H1 (cell line): ENCODE measurements around the gene MKX. TPM values are rescaled to one million over a fixed set of nuclear protein-coding genes. Genes with fewer than 3 reads are reported as not detected.

Source experiments
- CHD7 ChIP-seq: fragments of 300-600 bp; sonication (generic); IDR thresholded peaks from 2 replicates; pipeline ENCODE4 v1.7.1; 2012; ENCODE audit warnings: low read length, moderate library complexity, mild to moderate bottlenecking, inconsistent platforms; ENCODE audit not compliant: insufficient replicate concordance
- E2F6 ChIP-seq: IDR thresholded peaks from 2 replicates; pipeline ENCODE4 v1.6.1; 2012; ENCODE audit warnings: inconsistent platforms
- FOSL1 ChIP-seq: IDR thresholded peaks from 2 replicates; pipeline ENCODE4 v1.6.1; 2011; ENCODE audit warnings: mild to moderate bottlenecking, low read depth, low read length, moderate library complexity; ENCODE audit not compliant: insufficient read depth
- GTF2F1 ChIP-seq: IDR thresholded peaks from 2 replicates; pipeline ENCODE4 v1.6.1; 2012; ENCODE audit warnings: low read depth, low read length, improper control_type of control experiment, borderline replicate concordance
- KDM1A ChIP-seq: fragments of 200-600, 300-600 bp; sonication (generic); IDR thresholded peaks from 2 replicates; pipeline ENCODE4 v1.7.1; 2016; ENCODE audit warnings: mild to moderate bottlenecking, low read length, borderline replicate concordance
- MAX ChIP-seq: IDR thresholded peaks from 2 replicates; pipeline ENCODE4 v1.6.1; 2012; ENCODE audit warnings: inconsistent platforms
- NANOG ChIP-seq: IDR thresholded peaks from 2 replicates; pipeline ENCODE4 v1.6.1; 2011; ENCODE audit warnings: low read length, low read depth, mild to moderate bottlenecking, inconsistent platforms; ENCODE audit not compliant: insufficient read depth, poor library complexity, severe bottlenecking
- PHF8 ChIP-seq: fragments of 200-600 bp; sonication (generic); conservative IDR thresholded peaks from 2 replicates; pipeline ENCODE4 v1.7.1; 2012; ENCODE audit warnings: low read depth, mild to moderate bottlenecking, inconsistent platforms, low read length, moderate library complexity
- SIX5 ChIP-seq: IDR thresholded peaks from 2 replicates; pipeline ENCODE4 v1.6.1; 2011; ENCODE audit warnings: mild to moderate bottlenecking, low read depth, low read length
- polyA plus RNA-seq, 7 experiments: library from polyadenylated mRNA; depleted of rRNA in 3 of 7; stranded (reverse) in 5 of 7; unstranded in 2 of 7; fragments of >200 nt in 5 of 7; fragments of 200-250 nt in 2 of 7; gene quantifications; 1 replicate in 5 of 7; 2 replicates in 1 of 7; 4 replicates in 1 of 7; pipeline versions ENCODE4 v1.2.1 to v1.2.3, GENCODE V29; 2011 to 2013; ENCODE audit warnings: missing spikeins in 2 of 7, mixed read lengths in 2 of 7
- total RNA-seq: library from RNA; stranded (reverse); fragmentation: NEBNext Ultra II Directional; extraction: Animal tissue kit (Norgen Biotek cat#: 25700); gene quantifications from 2 replicates; pipeline ENCODE4 v1.2.1, GENCODE V29; 2021

The MKX gene
- total and polyA plus RNA-seq, 2 of the 8 experiments (the other 6 are each of a cell fraction or from before 2014, with no cell fraction given): 0.21 to 1.3 TPM

GRCh38 chr10:27745732-27746396 is at the start of gene MKX (continued):
- TF ChIP-seq KDM1A (0 out of 2 replicates have a peak, but pooled peaks have one; percentile 23), NANOG (peak; percentile 49), CHD7 (no peak), GTF2F1 (no peak), PHF8 (0 out of 2 replicates have a peak, but pooled peaks have one; percentile 20), SIX5 (peak; percentile 34; the same call in 1 of the 2 replicates), MAX (peak; percentile 98), FOSL1 (no peak), E2F6 (peak; percentile 98)
